ENCODE data around the gene AIMP1. TPM values are rescaled to one million over a fixed set of nuclear protein-coding genes. Genes with fewer than 3 reads are reported as not detected.

Gene AIMP1
- total and polyA plus RNA-seq, 10 of the 15 experiments (the other 5 are each of a cell fraction or from before 2014, with no cell fraction given): 18.6 to 131 (median 56.5) TPM

- in situ Hi-C loops (cut with MboI): no loop called here
- CTCF ChIA-PET: no interaction called here
Observed at GRCh38 chr4:106302062-106302438, 14.3 kb upstream of the AIMP1 start.

More at GRCh38 chr4:106302062-106302438, 14.3 kb upstream of the AIMP1 start:
- no peaks in the 10 kb centered on the region for H4K20me1 ChIP-seq (ENCODE audit: control insufficient read depth, insufficient read depth)
- 100% methylated on average over 4 of the region's 4 CpGs for WGBS (ENCODE audit: insufficient coverage, insufficient replicate concordance, low lambda C conversion rate, missing lambda C conversion rate)
- H3K4me2 ChIP-seq (ENCODE audit: control insufficient read depth, insufficient read depth): no peak overlapping the region
- no TSS peak for BruUV-seq (replicated peaks)
- ChIA-PET SMC1A (ENCODE audit: uncharacterized antibody, unreplicated experiment) (interaction anchor here (0.8 to 1.4 kb wide), 3 partner anchors 11 to 27 kb away, joined by 3 to 5 read pairs (median 4); partner anchors contain the start of gene TBCK), POLR2A (interaction anchor here (1.3 kb wide), 1 partner anchor 14 kb away, joined by 4 read pairs; the partner anchor contains the start of genes AIMP1 and TBCK), RAD21 (ENCODE audit: unreplicated experiment) (no interaction called here)
- TF ChIP-seq NFYA (IDR thresholded peaks at IDR 0.05; ENCODE audit: borderline replicate concordance, low read depth, low read length) (no peak), CHD1 (IDR thresholded peaks at IDR 0.05; ENCODE audit: low read depth, low read length) (no peak), USF1 (IDR thresholded peaks at IDR 0.05; ENCODE audit: borderline replicate concordance, extremely low read length, insufficient read depth, low read depth, low read length) (no peak), KLF5 (IDR thresholded peaks at IDR 0.05; ENCODE audit: partially characterized antibody) (no peak), CEBPB (IDR thresholded peaks at IDR 0.05; ENCODE audit: borderline replicate concordance in 1 of 2, low read depth in 2 of 2, low read length in 2 of 2) (no peak), NBN (IDR thresholded peaks at IDR 0.05) (no peak), PAX8 (IDR thresholded peaks at IDR 0.05) (no peak), IRF5 (IDR thresholded peaks at IDR 0.05; ENCODE audit: borderline replicate concordance) (no peak), KAT2A (conservative IDR thresholded peaks at IDR 0.05; ENCODE audit: control insufficient read depth, low read depth, low read length) (no peak), RELA (IDR thresholded peaks at IDR 0.05; ENCODE audit: borderline replicate concordance, partially characterized antibody) (no peak)
- no peak for DNase-seq (ENCODE audit: low read depth, low spot score)
- H3K36me3 ChIP-seq (ENCODE audit: control insufficient read depth in 2 of 2, insufficient read depth in 2 of 2, low read length in 1 of 2): peaks cover 0 to 4% of the 10 kb centered on the region in 2 experiments; a peak in 1 of 4 replicates
- no peak overlapping the region for H3K27ac ChIP-seq (ENCODE audit: control insufficient read depth, insufficient read depth)
- H3K9me3 ChIP-seq (replicated peaks; ENCODE audit: control insufficient read depth, insufficient read depth, low read length): no peaks in the 10 kb centered on the region
- H2AFZ ChIP-seq (ENCODE audit: control insufficient read depth, low read depth, low read length): no peak overlapping the region
- no peak overlapping the region for H3K9ac ChIP-seq (ENCODE audit: control insufficient read depth, insufficient read depth, low read length)
- no peak for ATAC-seq
- H3K27me3 ChIP-seq (replicated peaks in 1 of 2; ENCODE audit: control insufficient read depth in 2 of 2, insufficient read depth in 2 of 2, low read length in 1 of 2): no peaks in the 10 kb centered on the region
- H3K4me3 ChIP-seq: no peak overlapping the region
- no peaks in the 10 kb centered on the region for H3K79me2 ChIP-seq (ENCODE audit: control insufficient read depth, insufficient read depth, low read length)
- no peaks in the 10 kb centered on the region for H3K4me1 ChIP-seq (ENCODE audit: control insufficient read depth, insufficient read depth, low read length)
- no peak for FAIRE-seq
- intact Hi-C loops (cut with micrococcal nuclease; ENCODE audit: unreplicated experiment): no loop called here
